Measurements from ENCODE around the gene RRAGA. TPM values are rescaled to one million over a fixed set of nuclear protein-coding genes. Genes with fewer than 3 reads are reported as not detected.

Gene RRAGA
- total RNA-seq, 1 experiment from 2014 or later: 56.4 TPM

DNA sequence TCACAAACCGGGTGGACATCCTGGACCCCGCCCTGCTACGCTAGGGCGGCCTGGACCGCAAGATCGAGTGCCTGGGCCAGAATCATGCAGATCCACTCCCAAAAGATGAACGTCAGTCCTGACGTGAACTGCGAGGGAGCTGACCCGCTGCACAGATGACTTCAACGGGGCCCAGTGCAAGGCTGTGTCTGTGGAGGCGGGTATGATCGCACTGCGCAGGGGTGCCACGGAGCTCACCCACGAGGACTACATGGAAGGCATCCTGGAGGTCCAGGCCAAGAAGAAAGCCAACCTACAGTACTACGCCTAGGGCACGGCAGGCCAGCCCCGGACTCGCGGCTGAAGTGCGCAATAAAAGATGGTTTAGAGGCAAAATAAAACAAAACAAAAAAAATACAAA lies 21.4 kb upstream of the RRAGA start:
- Histone ChIP-seq H2BK12ac (ENCODE audit: insufficient read length, low read depth, low read length) (no peak overlapping the region), H3K9ac (ENCODE audit: extremely low read depth, insufficient read length, low read length) (no peak overlapping the region), H3K27ac (ENCODE audit: insufficient read length, low read depth, low read length) (no peak overlapping the region), H2BK120ac (ENCODE audit: low read depth, low read length, poor library complexity, severe bottlenecking) (no peak overlapping the region), H3K14ac (ENCODE audit: insufficient read depth, low read length) (no peak overlapping the region), H2BK5ac (ENCODE audit: insufficient read length, low read length) (no peak overlapping the region), H2AFZ (ENCODE audit: low read length) (no peak overlapping the region), H4K5ac (ENCODE audit: insufficient read length, low read depth, low read length) (no peak overlapping the region), H3K4me1 (ENCODE audit: insufficient read depth, low read length) (no peaks in the 10 kb centered on the region), H3K9me3 (ENCODE audit: control insufficient read depth, low read depth, low read length) (no peaks in the 10 kb centered on the region), H3K79me2 (ENCODE audit: insufficient read depth, low read length) (no peaks in the 10 kb centered on the region), H2BK15ac (ENCODE audit: low read depth, low read length) (no peak overlapping the region), H2BK20ac (ENCODE audit: low read depth, low read length, poor library complexity, severe bottlenecking) (no peak overlapping the region), H4K8ac (replicated peaks; ENCODE audit: insufficient read length, low read depth, low read length) (no peak overlapping the region), H3K4me2 (ENCODE audit: insufficient read depth, insufficient read length, low read length) (no peak overlapping the region), H3K79me1 (ENCODE audit: insufficient read depth, low read depth, low read length, poor library complexity, severe bottlenecking) (no peaks in the 10 kb centered on the region), H3K56ac (ENCODE audit: insufficient read length, low read depth, low read length) (no peak overlapping the region), H3T11ph (ENCODE audit: low read length) (no peak overlapping the region), H2AK5ac (ENCODE audit: insufficient read length, low read length) (no peak overlapping the region), H3K23ac (ENCODE audit: insufficient read length, low read depth, low read length) (no peak overlapping the region), H3K23me2 (ENCODE audit: insufficient read length, low read depth, low read length, poor library complexity, severe bottlenecking) (no peaks in the 10 kb centered on the region), H3K27me3 (ENCODE audit: insufficient read depth, low read length) (no peaks in the 10 kb centered on the region), H4K91ac (ENCODE audit: insufficient read length, low read depth, low read length) (no peak overlapping the region), H3K18ac (ENCODE audit: insufficient read length, low read depth, low read length) (no peak overlapping the region), H3K4ac (ENCODE audit: low read depth, low read length) (no peak overlapping the region), H4K20me1 (ENCODE audit: control insufficient read depth, insufficient read depth, insufficient read length) (no peaks in the 10 kb centered on the region)
- WGBS (ENCODE audit: extremely low coverage, insufficient read length, low lambda C conversion rate): no CpG with 5 or more reads among the region's 22 CpGs
- Mint-ChIP-seq H3K4me1 (no peaks in the 10 kb centered on the region), H3K36me3 (ENCODE audit: insufficient read depth in 1 of 3, low read depth in 3 of 3) (no peaks in the 10 kb centered on the region), H3K27me3 (ENCODE audit: low read depth) (peaks cover 1% of the 10 kb centered on the region), H3K9me3 (no peaks in the 10 kb centered on the region), H3K27ac (no peak overlapping the region), H3K4me3 (no peak overlapping the region)
- TF ChIP-seq, protein P1, sequence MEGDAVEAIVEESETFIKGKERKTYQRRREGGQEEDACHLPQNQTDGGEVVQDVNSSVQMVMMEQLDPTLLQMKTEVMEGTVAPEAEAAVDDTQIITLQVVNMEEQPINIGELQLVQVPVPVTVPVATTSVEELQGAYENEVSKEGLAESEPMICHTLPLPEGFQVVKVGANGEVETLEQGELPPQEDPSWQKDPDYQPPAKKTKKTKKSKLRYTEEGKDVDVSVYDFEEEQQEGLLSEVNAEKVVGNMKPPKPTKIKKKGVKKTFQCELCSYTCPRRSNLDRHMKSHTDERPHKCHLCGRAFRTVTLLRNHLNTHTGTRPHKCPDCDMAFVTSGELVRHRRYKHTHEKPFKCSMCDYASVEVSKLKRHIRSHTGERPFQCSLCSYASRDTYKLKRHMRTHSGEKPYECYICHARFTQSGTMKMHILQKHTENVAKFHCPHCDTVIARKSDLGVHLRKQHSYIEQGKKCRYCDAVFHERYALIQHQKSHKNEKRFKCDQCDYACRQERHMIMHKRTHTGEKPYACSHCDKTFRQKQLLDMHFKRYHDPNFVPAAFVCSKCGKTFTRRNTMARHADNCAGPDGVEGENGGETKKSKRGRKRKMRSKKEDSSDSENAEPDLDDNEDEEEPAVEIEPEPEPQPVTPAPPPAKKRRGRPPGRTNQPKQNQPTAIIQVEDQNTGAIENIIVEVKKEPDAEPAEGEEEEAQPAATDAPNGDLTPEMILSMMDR (conservative IDR thresholded peaks at IDR 0.05): no peak
- no peak for DNase-seq

Data from H9 (cell line).